Gastroesophageal sphincter (tissue), 4 donors: ENCODE data around the gene FMO1. TPM values are rescaled to one million over a fixed set of nuclear protein-coding genes. Genes with fewer than 3 reads are reported as not detected.

Source experiments
- ATAC-seq: fragments of 150-250 bp; one replicate; pipeline ENCODE4 v1.9.1; 2016; ENCODE audit warnings: mild to moderate bottlenecking, moderate library complexity
- H3K27ac ChIP-seq, 4 donors: fragments of 200-600 bp; sonication (generic) in 3 of 4; 1 replicate in 3 of 4; 2 replicates in 1 of 4; pipeline ENCODE4 v1.5.1; 2016 to 2019
- H3K27me3 ChIP-seq: fragments of 200-600 bp; sonication (generic); one replicate; pipeline ENCODE4 v1.5.1; 2019
- H3K36me3 ChIP-seq, 2 donors: fragments of 200-600 bp; sonication (generic); one replicate each; pipeline ENCODE4 v1.5.1; 2019; ENCODE audit warnings: control low read depth in 1 of 2
- H3K4me1 ChIP-seq, 3 donors: fragments of 200-600 bp; sonication (generic); 1 replicate in 2 of 3; 2 replicates in 1 of 3; pipeline ENCODE4 v1.5.1; 2016 to 2019; ENCODE audit warnings: control low read depth in 2 of 3
- H3K4me3 ChIP-seq, 2 donors: fragments of 200-600 bp; sonication (generic); one replicate each; pipeline ENCODE4 v1.5.1; 2019; ENCODE audit warnings: mild to moderate bottlenecking in 1 of 2, moderate library complexity in 1 of 2
- H3K9me3 ChIP-seq, 3 donors: fragments of 200-600 bp; sonication (generic); one replicate each; pipeline ENCODE4 v1.5.1; 2017 to 2019; ENCODE audit warnings: control low read depth in 2 of 3
- CTCF ChIP-seq, 4 experiments: fragments of 200-600 bp in 2 of 4; fragments of 450-650 bp in 2 of 4; sonication (generic) in 1 of 4; IDR thresholded peaks; one replicate each; pipeline ENCODE4 v1.5.1; 2017 to 2019; ENCODE audit warnings: antibody characterized with exemption in 4 of 4, mild to moderate bottlenecking in 2 of 4, moderate library complexity in 2 of 4
- EP300 ChIP-seq: sonication (generic); formaldehyde crosslinking; IDR thresholded peaks from one replicate; pipeline ENCODE4 v1.6.1; 2017; ENCODE audit warnings: antibody characterized with exemption, mild to moderate bottlenecking
- POLR2A ChIP-seq, 2 donors: fragments of 450-650 bp; IDR thresholded peaks; one replicate each; pipeline ENCODE4 v1.6.1; 2017; ENCODE audit warnings: antibody characterized with exemption in 2 of 2, mild to moderate bottlenecking in 2 of 2, moderate library complexity in 1 of 2
- POLR2AphosphoS5 ChIP-seq: sonication (generic); formaldehyde crosslinking; IDR thresholded peaks from one replicate; pipeline ENCODE4 v1.6.1; 2017; ENCODE audit warnings: antibody characterized with exemption
- WGBS, 2 donors: methylation state at CpG; one replicate each; pipeline ENCODE4 v1.1.5; 2018; ENCODE audit warnings: low coverage in 1 of 2; 5-methylcytosine and 5-hydroxymethylcytosine counted together
- small RNA-seq, 4 donors: library from RNA; depleted of rRNA; stranded (forward); fragments of <200 nt; gene quantifications; one replicate each; pipeline ENCODE3, GENCODE V24; 2016
- total RNA-seq, 4 donors: library from RNA; depleted of rRNA; stranded (reverse); fragments of >200 nt; gene quantifications; one replicate each; pipeline ENCODE4 v1.1.0, GENCODE V29; 2016

The FMO1 gene
- total RNA-seq, 4 donors from 2014 or later = 0.12 to 0.81 TPM; not detected in 2

- Histone ChIP-seq H3K9me3 (no peaks in the 10 kb centered on the region), H3K4me3 (no peak overlapping the region), H3K27ac (peak overlapping the region; percentile 64 to 81 (median 77)), H3K27me3 (no peaks in the 10 kb centered on the region), H3K4me1 (peaks cover 4 to 11% (median 4%) of the 10 kb centered on the region in 3 donors), H3K36me3 (no peaks in the 10 kb centered on the region)
- ATAC-seq = no peak
- TF ChIP-seq POLR2A (IDR thresholded peaks at IDR 0.05) = no peak
- TF ChIP-seq POLR2AphosphoS5 = no peak
- no peak for TF ChIP-seq CTCF (IDR thresholded peaks at IDR 0.05)
- no peak for TF ChIP-seq EP300
- 0 to 20% methylated on average over 1 of the region's 1 CpG for WGBS, 2 donors
These were observed 65.1 kb downstream of the FMO1 start for GRCh38 chr1:171313319-171313834.

GRCh38 chr1:171313835-171314320 is 65.6 kb downstream of the FMO1 start, which contains the start of gene FMO4:
Gene FMO4 (plus strand): TSS chr1:171314183. CDS start chr1:171319826, 5,643 bp downstream.
- peaks cover 0 to 3% (median 0%) of the 10 kb centered on the region in 3 donors for H3K9me3 ChIP-seq
- peak within 1 kb of the TSS; percentile 71 to 88 (median 77) for H3K27ac ChIP-seq
- ATAC-seq = peak; percentile 100
- peak; percentile 48 to 86 (median 78) for TF ChIP-seq CTCF (IDR thresholded peaks at IDR 0.05)
- peak; percentile 88 for TF ChIP-seq POLR2AphosphoS5
- TF ChIP-seq EP300 = no peak
- H3K4me1 ChIP-seq = peaks cover 4 to 11% (median 4%) of the 10 kb centered on the region in 3 donors
- H3K27me3 ChIP-seq = no peaks in the 10 kb centered on the region
- H3K36me3 ChIP-seq = peaks cover 0 to 3% of the 10 kb centered on the region in 2 donors
- peak within 1 kb of the TSS; percentile 22 to 31 for H3K4me3 ChIP-seq
- 0% methylated on average over 10 of the region's 10 CpGs for WGBS, 2 donors

GRCh38 chr1:171329251-171329650 is 81.0 kb downstream of the FMO1 start:
- no peak for TF ChIP-seq POLR2A (IDR thresholded peaks at IDR 0.05)
- TF ChIP-seq POLR2AphosphoS5 = no peak
- Histone ChIP-seq H3K4me1 (no peaks in the 10 kb centered on the region), H3K9me3 (no peaks in the 10 kb centered on the region), H3K27me3 (no peaks in the 10 kb centered on the region), H3K4me3 (no peak overlapping the region), H3K27ac (no peak overlapping the region), H3K36me3 (no peaks in the 10 kb centered on the region)
- ATAC-seq = no peak
- WGBS, 2 donors = 92 to 96% methylated on average over 3 to 7 of the region's 7 CpGs

- 61 to 80% methylated on average over 1 of the region's 1 CpG for WGBS, 2 donors
- no peaks in the 10 kb centered on the region for H3K4me1 ChIP-seq
- H3K4me3 ChIP-seq = no peak overlapping the region
- no peaks in the 10 kb centered on the region for H3K36me3 ChIP-seq
- no peaks in the 10 kb centered on the region for H3K9me3 ChIP-seq
- no peaks in the 10 kb centered on the region for H3K27me3 ChIP-seq
- TF ChIP-seq POLR2A (IDR thresholded peaks at IDR 0.05) (no peak), CTCF (IDR thresholded peaks at IDR 0.05) (no peak), EP300 (no peak), POLR2AphosphoS5 (no peak)
- no peak for ATAC-seq
- H3K27ac ChIP-seq = no peak overlapping the region
These were observed 85.8 kb downstream of the FMO1 start for GRCh38 chr1:171334024-171334640.

Small RNAs within 50 kb of the gene (small RNA-seq; reads per million reads assigned to genes)
- 0 reads per million in 4 donors for gene RF00019

Other genes with a start within 250 kb of the FMO1 start
- gene FMO3, start 157.6 kb upstream of the FMO1 start, total RNA-seq = 1 to 10 TPM; 2.3 to 5.5 (median 4.3) TPM
- 10 to 100 TPM; 33.9 to 74.1 (median 35.9) TPM for gene FMO2, start 63.2 kb upstream of the FMO1 start, total RNA-seq
- gene FMO4, start 65.7 kb downstream of the FMO1 start, total RNA-seq = 1 to 10 TPM in 3 of 4 donors, under 1 TPM in 1; 0.54 to 2.7 (median 1.4) TPM
- 10 to 100 TPM; 52.0 to 79.2 (median 74.4) TPM for gene PRRC2C, start 237.0 kb downstream of the FMO1 start, total RNA-seq